GM08714 (cell line): Measurements from ENCODE around the gene TRAIP.
"Not testable (repeated sequence)": the region's sequence is repeated elsewhere in the genome, so short reads cannot be mapped to it uniquely, and the experiment has no call there.

Experiments
- H3K4me3 ChIP-seq: fragments of 200-500 bp; sonication (Bioruptor generic); 2 replicates; pipeline ENCODE4 v1.5.1; 2014; ENCODE audit warnings: mild to moderate bottlenecking, low read length, inconsistent platforms
- ZNF274 ChIP-seq: IDR thresholded peaks from 2 replicates; pipeline ENCODE4 v1.6.1; 2012; ENCODE audit warnings: mild to moderate bottlenecking, low read depth, low read length

The TRAIP gene

GRCh38 chr3:49799105-49799504 lies 57.3 kb downstream of the TRAIP start:
- TF ChIP-seq ZNF274: no peak

GRCh38 chr3:49794926-49795905 lies 61.1 kb downstream of the TRAIP start:
- no peak overlapping the region for H3K4me3 ChIP-seq
- no peak for TF ChIP-seq ZNF274

More at GRCh38 chr3:49799105-49799504, 57.3 kb downstream of the TRAIP start:
- no peak overlapping the region for H3K4me3 ChIP-seq

- no peak for TF ChIP-seq ZNF274
Observed at GRCh38 chr3:49794431-49794830, 61.9 kb downstream of the TRAIP start.

GRCh38 chr3:49793486-49794085 lies 62.8 kb downstream of the TRAIP start:
- H3K4me3 ChIP-seq: no peak overlapping the region
- TF ChIP-seq ZNF274: no peak

More at GRCh38 chr3:49794431-49794830, 61.9 kb downstream of the TRAIP start:
- no peak overlapping the region for H3K4me3 ChIP-seq

GRCh38 chr3:49792371-49793150 lies 63.8 kb downstream of the TRAIP start:
- no peak overlapping the region for H3K4me3 ChIP-seq
- no peak for TF ChIP-seq ZNF274

- H3K4me3 ChIP-seq: no peak overlapping the region
- no peak for TF ChIP-seq ZNF274
Observed at GRCh38 chr3:49791571-49791970, 64.8 kb downstream of the TRAIP start.

GRCh38 chr3:49790626-49791411 lies 65.5 kb downstream of the TRAIP start:
- no peak overlapping the region for H3K4me3 ChIP-seq
- no peak for TF ChIP-seq ZNF274

- TF ChIP-seq ZNF274: no peak
Observed at GRCh38 chr3:49788056-49788455, 68.3 kb downstream of the TRAIP start.

GRCh38 chr3:49787536-49787935 lies 68.8 kb downstream of the TRAIP start:
- no peak for TF ChIP-seq ZNF274
- no peak overlapping the region for H3K4me3 ChIP-seq

More at GRCh38 chr3:49788056-49788455, 68.3 kb downstream of the TRAIP start:
- no peak overlapping the region for H3K4me3 ChIP-seq

- H3K4me3 ChIP-seq: peak overlapping the region; percentile 58; the same call in 1 of the 2 replicates
- no peak for TF ChIP-seq ZNF274
Observed at GRCh38 chr3:49787182-49787464, 69.2 kb downstream of the TRAIP start.

GRCh38 chr3:49786357-49787181 lies 69.8 kb downstream of the TRAIP start, which contains the start of gene IP6K1:
Gene IP6K1 (minus strand): TSS chr3:49786542. CDS start chr3:49748040, 38,502 bp downstream.
- TF ChIP-seq ZNF274: no peak
- H3K4me3 ChIP-seq: peak within 1 kb of the TSS; percentile 77

- H3K4me3 ChIP-seq: peak overlapping the region; percentile 77
- no peak for TF ChIP-seq ZNF274
Observed at GRCh38 chr3:49785565-49786356, 70.6 kb downstream of the TRAIP start.

- H3K4me3 ChIP-seq: not testable (repeated sequence)
Observed at GRCh38 chr3:49782277-49782676, 74.1 kb downstream of the TRAIP start.
